ENCODE results near the gene CYP2C18. TPM values are rescaled to one million over a fixed set of nuclear protein-coding genes. Genes with fewer than 3 reads are reported as not detected.
A peak's percentile ranks its signal among the peaks of the same experiment; 100 is the strongest.

The CYP2C18 gene
- total RNA-seq, 1 donor from 2014 or later, result 1.1 TPM

DNA sequence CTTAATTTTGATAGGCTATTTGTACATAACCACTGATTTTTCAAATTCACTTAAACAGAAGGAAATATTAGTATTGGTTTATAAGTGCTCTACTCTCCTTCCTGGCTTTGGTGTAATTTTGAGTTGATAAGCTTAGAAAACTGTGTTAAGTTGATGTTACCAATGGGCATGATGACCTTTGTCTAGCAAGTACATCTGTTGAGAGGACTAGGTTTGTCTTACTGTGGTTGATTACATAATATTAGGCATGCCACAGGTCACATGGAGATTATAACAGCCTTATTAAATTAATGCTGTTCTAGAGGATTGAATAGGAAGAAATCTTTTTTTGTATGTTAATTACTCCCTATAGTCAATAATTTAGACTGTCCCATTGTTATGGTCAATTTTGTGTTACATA, 27.0 kb downstream of the CYP2C18 start:
- Histone ChIP-seq H3K27me3 (ENCODE audit: control insufficient read depth, insufficient read depth, low read length) (no peaks in the 10 kb centered on the region), H3K36me3 (ENCODE audit: control insufficient read depth, insufficient read depth, low read length) (no peaks in the 10 kb centered on the region), H3K4me3 (ENCODE audit: low read depth, low read length) (no peak overlapping the region)
- FAIRE-seq, result no peak
- TF ChIP-seq, protein P1, sequence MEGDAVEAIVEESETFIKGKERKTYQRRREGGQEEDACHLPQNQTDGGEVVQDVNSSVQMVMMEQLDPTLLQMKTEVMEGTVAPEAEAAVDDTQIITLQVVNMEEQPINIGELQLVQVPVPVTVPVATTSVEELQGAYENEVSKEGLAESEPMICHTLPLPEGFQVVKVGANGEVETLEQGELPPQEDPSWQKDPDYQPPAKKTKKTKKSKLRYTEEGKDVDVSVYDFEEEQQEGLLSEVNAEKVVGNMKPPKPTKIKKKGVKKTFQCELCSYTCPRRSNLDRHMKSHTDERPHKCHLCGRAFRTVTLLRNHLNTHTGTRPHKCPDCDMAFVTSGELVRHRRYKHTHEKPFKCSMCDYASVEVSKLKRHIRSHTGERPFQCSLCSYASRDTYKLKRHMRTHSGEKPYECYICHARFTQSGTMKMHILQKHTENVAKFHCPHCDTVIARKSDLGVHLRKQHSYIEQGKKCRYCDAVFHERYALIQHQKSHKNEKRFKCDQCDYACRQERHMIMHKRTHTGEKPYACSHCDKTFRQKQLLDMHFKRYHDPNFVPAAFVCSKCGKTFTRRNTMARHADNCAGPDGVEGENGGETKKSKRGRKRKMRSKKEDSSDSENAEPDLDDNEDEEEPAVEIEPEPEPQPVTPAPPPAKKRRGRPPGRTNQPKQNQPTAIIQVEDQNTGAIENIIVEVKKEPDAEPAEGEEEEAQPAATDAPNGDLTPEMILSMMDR (IDR thresholded peaks at IDR 0.05; ENCODE audit: insufficient read depth, low read length, severe bottlenecking), result no peak
- DNase-seq (ENCODE audit: low read depth), result no peak

DNA sequence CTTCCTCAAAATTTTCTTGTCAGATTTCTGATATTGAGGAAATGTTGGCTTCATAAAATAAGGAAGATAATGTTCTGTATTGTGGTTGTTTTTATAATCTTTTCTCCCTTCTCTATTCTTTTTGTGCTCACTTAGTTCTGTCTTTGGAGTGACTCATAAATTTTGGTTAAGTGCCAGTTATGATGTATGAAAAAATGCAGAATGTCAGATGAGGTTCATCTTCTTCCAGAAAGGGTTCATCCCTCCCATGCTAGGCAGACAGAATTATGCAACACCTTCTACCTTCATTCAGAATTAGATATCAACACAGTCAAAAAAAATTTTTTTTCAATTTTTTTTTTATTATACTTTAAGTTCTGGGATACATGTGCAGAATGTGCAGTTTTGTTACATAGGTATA, 42.3 kb downstream of the CYP2C18 start:
- TF ChIP-seq, protein P1 (IDR thresholded peaks at IDR 0.05; ENCODE audit: insufficient read depth, low read length, severe bottlenecking), result no peak
- Histone ChIP-seq H3K27me3 (ENCODE audit: control insufficient read depth, insufficient read depth, low read length) (no peaks in the 10 kb centered on the region), H3K4me3 (ENCODE audit: low read depth, low read length) (no peak overlapping the region), H3K36me3 (ENCODE audit: control insufficient read depth, insufficient read depth, low read length) (no peaks in the 10 kb centered on the region)
- peak; percentile 44 for DNase-seq (ENCODE audit: low read depth)
- no peak for FAIRE-seq

DNA sequence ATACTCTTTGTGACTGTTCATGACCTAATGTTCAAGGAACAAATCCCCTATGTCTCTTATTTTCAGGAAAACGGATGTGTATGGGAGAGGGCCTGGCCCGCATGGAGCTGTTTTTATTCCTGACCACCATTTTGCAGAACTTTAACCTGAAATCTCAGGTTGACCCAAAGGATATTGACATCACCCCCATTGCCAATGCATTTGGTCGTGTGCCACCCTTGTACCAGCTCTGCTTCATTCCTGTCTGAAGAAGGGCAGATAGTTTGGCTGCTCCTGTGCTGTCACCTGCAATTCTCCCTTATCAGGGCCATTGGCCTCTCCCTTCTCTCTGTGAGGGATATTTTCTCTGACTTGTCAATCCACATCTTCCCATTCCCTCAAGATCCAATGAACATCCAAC, 51.7 kb downstream of the CYP2C18 start:
- Histone ChIP-seq H3K27me3 (ENCODE audit: control insufficient read depth, insufficient read depth, low read length) (no peaks in the 10 kb centered on the region), H3K36me3 (ENCODE audit: control insufficient read depth, insufficient read depth, low read length) (no peaks in the 10 kb centered on the region), H3K4me3 (ENCODE audit: low read depth, low read length) (no peak overlapping the region)
- FAIRE-seq (no peak), DNase-seq (ENCODE audit: low read depth) (no peak)
- TF ChIP-seq, protein P1 (IDR thresholded peaks at IDR 0.05; ENCODE audit: insufficient read depth, low read length, severe bottlenecking), result no peak

DNA sequence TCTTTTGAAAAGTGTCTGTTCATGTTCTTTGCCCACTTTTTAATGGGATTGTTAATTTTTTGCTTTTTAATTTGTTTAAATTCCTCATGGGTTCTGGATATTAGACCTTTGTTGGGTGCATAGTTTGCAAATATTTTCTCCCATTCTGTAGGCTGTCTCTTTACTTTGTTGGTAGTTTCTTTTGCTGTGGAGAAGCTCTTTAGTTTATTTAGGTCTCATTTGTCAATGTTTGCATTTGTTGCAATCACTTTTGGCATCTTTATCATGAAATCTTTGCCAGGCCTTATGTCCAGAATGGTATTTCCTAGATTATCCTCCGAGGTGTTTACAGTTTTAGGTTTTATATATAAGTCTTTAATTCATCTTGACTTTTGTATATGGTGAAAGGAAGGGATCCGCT, 55.1 kb downstream of the CYP2C18 start:
- Histone ChIP-seq H3K4me3 (ENCODE audit: low read depth, low read length) (no peak overlapping the region), H3K27me3 (ENCODE audit: control insufficient read depth, insufficient read depth, low read length) (no peaks in the 10 kb centered on the region), H3K36me3 (ENCODE audit: control insufficient read depth, insufficient read depth, low read length) (no peaks in the 10 kb centered on the region)
- FAIRE-seq (no peak), DNase-seq (ENCODE audit: low read depth) (no peak)
- TF ChIP-seq, protein P1 (IDR thresholded peaks at IDR 0.05; ENCODE audit: insufficient read depth, low read length, severe bottlenecking), result no peak

DNA sequence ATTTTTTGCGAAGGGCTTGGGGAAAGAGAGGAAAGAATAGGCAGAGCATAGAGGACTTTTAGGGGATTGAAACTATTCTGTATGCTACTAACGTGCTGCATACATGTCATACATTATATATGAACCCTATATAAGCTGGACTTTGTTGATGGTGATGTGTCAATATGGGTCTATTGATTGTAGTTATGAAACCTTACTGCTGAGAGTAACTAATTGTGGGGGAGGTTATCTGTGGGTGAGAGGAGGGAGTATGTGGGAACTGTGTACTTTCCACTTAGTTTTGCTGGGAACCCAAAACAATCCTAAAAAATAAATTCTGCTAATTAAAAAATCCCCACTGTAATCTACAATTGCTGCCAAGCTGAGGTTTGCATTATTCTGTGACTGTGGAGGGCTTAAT, 63.6 kb downstream of the CYP2C18 start:
- H3K27me3 ChIP-seq (ENCODE audit: control insufficient read depth, insufficient read depth, low read length), result no peaks in the 10 kb centered on the region
- no peak overlapping the region for H3K4me3 ChIP-seq (ENCODE audit: low read depth, low read length)
- no peak for FAIRE-seq
- DNase-seq (ENCODE audit: low read depth), result no peak
- no peaks in the 10 kb centered on the region for H3K36me3 ChIP-seq (ENCODE audit: control insufficient read depth, insufficient read depth, low read length)
- TF ChIP-seq, protein P1 (IDR thresholded peaks at IDR 0.05; ENCODE audit: insufficient read depth, low read length, severe bottlenecking), result no peak

DNA sequence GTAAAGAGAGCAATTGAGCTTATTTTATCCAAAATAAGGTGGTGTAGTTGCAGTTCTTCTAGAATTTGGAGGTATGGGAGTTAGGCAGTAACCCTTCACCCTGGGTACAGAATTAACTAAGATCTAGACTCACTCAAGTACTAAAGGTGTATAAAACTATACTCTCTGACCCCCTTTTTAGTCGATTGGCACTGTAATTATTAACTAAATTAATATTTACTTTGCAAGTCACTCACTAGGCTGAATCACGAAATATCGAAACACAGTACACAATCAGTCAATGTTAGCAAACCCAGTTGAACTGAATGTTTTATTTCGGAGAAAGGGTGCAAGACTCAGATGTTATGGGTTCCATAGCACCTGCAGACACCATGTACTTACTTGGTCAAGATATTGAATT, 64.3 kb downstream of the CYP2C18 start:
- no peaks in the 10 kb centered on the region for H3K36me3 ChIP-seq (ENCODE audit: control insufficient read depth, insufficient read depth, low read length)
- no peaks in the 10 kb centered on the region for H3K27me3 ChIP-seq (ENCODE audit: control insufficient read depth, insufficient read depth, low read length)
- no peak for DNase-seq (ENCODE audit: low read depth)
- H3K4me3 ChIP-seq (ENCODE audit: low read depth, low read length), result no peak overlapping the region
- FAIRE-seq, result no peak
- TF ChIP-seq, protein P1 (IDR thresholded peaks at IDR 0.05; ENCODE audit: insufficient read depth, low read length, severe bottlenecking), result no peak
